Immature natural killer cell (primary cell): ENCODE measurements around the gene POC1A. TPM values are rescaled to one million over a fixed set of nuclear protein-coding genes. Genes with fewer than 3 reads are reported as not detected.
"Not testable (repeated sequence)": the region's sequence is repeated elsewhere in the genome, so short reads cannot be mapped to it uniquely, and the experiment has no call there.

Source experiments
- DNase-seq, 3 donors: peaks; one replicate each; pipeline ENCODE4 v3.0.0; 2022; ENCODE audit warnings: mixed read lengths in 1 of 3
- H3K27ac Mint-ChIP-seq, 6 donors: one replicate each; pipeline ENCODE4 v1.8.0; 2020; ENCODE audit warnings: mixed read lengths in 6 of 6, mild to moderate bottlenecking in 5 of 6, inconsistent platforms in 4 of 6, moderate library complexity in 3 of 6
- H3K27me3 Mint-ChIP-seq, 3 donors: one replicate each; pipeline ENCODE4 v1.8.0; 2020 to 2021; ENCODE audit warnings: low read depth in 3 of 3, mild to moderate bottlenecking in 3 of 3, mixed read lengths in 3 of 3, moderate library complexity in 3 of 3, inconsistent platforms in 1 of 3
- H3K36me3 Mint-ChIP-seq, 3 donors: one replicate each; pipeline ENCODE4 v1.8.0; 2020; ENCODE audit warnings: mixed read lengths in 3 of 3, inconsistent platforms in 2 of 3, mild to moderate bottlenecking in 2 of 3
- H3K4me1 Mint-ChIP-seq, 2 donors: one replicate each; pipeline ENCODE4 v1.8.0; 2020; ENCODE audit warnings: inconsistent platforms in 2 of 2, mild to moderate bottlenecking in 2 of 2, mixed read lengths in 2 of 2, moderate library complexity in 1 of 2
- H3K4me3 Mint-ChIP-seq, 5 donors: one replicate each; pipeline ENCODE4 v1.8.0; 2020; ENCODE audit warnings: mild to moderate bottlenecking in 5 of 5, mixed read lengths in 5 of 5, inconsistent platforms in 3 of 5, moderate library complexity in 3 of 5
- H3K9me3 Mint-ChIP-seq, 6 donors: one replicate each; pipeline ENCODE4 v1.8.0; 2020; ENCODE audit warnings: mild to moderate bottlenecking in 6 of 6, mixed read lengths in 6 of 6, inconsistent platforms in 4 of 6, moderate library complexity in 3 of 6
- polyA plus RNA-seq, 3 donors: library from polyadenylated mRNA; unstranded; fragments of 300-500 nt; fragmentation: Illumina TruSeq; gene quantifications; one replicate each; pipeline ENCODE4 v1.2.3, GENCODE V29; 2021

Gene POC1A
- polyA plus RNA-seq, 3 donors from 2014 or later = 2.9 to 4.0 TPM; not detected in 1

GRCh38 chr3:52050571-52050970 lies 103.7 kb downstream of the POC1A start:
- H3K4me1 Mint-ChIP-seq = peaks cover 57 to 59% of the 10 kb centered on the region in 2 donors
- H3K27me3 Mint-ChIP-seq = peaks cover 2 to 9% (median 5%) of the 10 kb centered on the region in 3 donors
- H3K4me3 Mint-ChIP-seq = peak overlapping the region in 4 of 5 donors; percentile 38 to 90 (median 48)
- DNase-seq = no peak
- H3K9me3 Mint-ChIP-seq = no peaks in the 10 kb centered on the region
- H3K27ac Mint-ChIP-seq = peak overlapping the region; percentile 67 to 96 (median 95)
- H3K36me3 Mint-ChIP-seq = peaks cover 0 to 8% (median 0%) of the 10 kb centered on the region in 3 donors

GRCh38 chr3:52049503-52049902 lies 104.7 kb downstream of the POC1A start:
- peak overlapping the region in 5 of 6 donors; percentile 68 to 80 (median 79) for H3K27ac Mint-ChIP-seq
- H3K36me3 Mint-ChIP-seq = peaks cover 0 to 8% (median 0%) of the 10 kb centered on the region in 3 donors
- H3K4me1 Mint-ChIP-seq = peaks cover 52 to 56% of the 10 kb centered on the region in 2 donors
- no peaks in the 10 kb centered on the region for H3K9me3 Mint-ChIP-seq
- DNase-seq = no peak
- H3K27me3 Mint-ChIP-seq = peaks cover 2 to 9% (median 5%) of the 10 kb centered on the region in 3 donors
- H3K4me3 Mint-ChIP-seq = peak overlapping the region in 1 of 5 donors; percentile 42

GRCh38 chr3:52047295-52047960 lies 106.8 kb downstream of the POC1A start:
- no peak overlapping the region for H3K4me3 Mint-ChIP-seq
- DNase-seq = no peak
- peaks cover 0 to 4% (median 0%) of the 10 kb centered on the region in 3 donors for H3K36me3 Mint-ChIP-seq
- peaks cover 2 to 5% (median 2%) of the 10 kb centered on the region in 3 donors for H3K27me3 Mint-ChIP-seq
- peak overlapping the region in 1 of 6 donors; percentile 23 for H3K27ac Mint-ChIP-seq
- no peaks in the 10 kb centered on the region for H3K9me3 Mint-ChIP-seq
- H3K4me1 Mint-ChIP-seq = peaks cover 32 to 35% of the 10 kb centered on the region in 2 donors

- H3K9me3 Mint-ChIP-seq = no peaks in the 10 kb centered on the region
- H3K4me1 Mint-ChIP-seq = peaks cover 26 to 29% of the 10 kb centered on the region in 2 donors
- H3K36me3 Mint-ChIP-seq = peaks cover 0 to 4% (median 0%) of the 10 kb centered on the region in 3 donors
- DNase-seq = no peak
- no peak overlapping the region for H3K4me3 Mint-ChIP-seq
- H3K27ac Mint-ChIP-seq = peak overlapping the region in 5 of 6 donors; percentile 23 to 46 (median 35)
- H3K27me3 Mint-ChIP-seq = peaks cover 2 to 5% (median 4%) of the 10 kb centered on the region in 3 donors
Measured at GRCh38 chr3:52046902-52047239, 107.4 kb downstream of the POC1A start.

GRCh38 chr3:52046186-52046901 lies 107.9 kb downstream of the POC1A start:
- Mint-ChIP-seq H3K4me3 (no peak overlapping the region), H3K4me1 (peaks cover 21 to 24% of the 10 kb centered on the region in 2 donors), H3K9me3 (no peaks in the 10 kb centered on the region), H3K27ac (peak overlapping the region in 5 of 6 donors; percentile 23 to 46 (median 35)), H3K27me3 (peaks cover 2 to 6% (median 4%) of the 10 kb centered on the region in 3 donors), H3K36me3 (peaks cover 0 to 4% (median 0%) of the 10 kb centered on the region in 3 donors)
- DNase-seq = no peak

- H3K27me3 Mint-ChIP-seq = peaks cover 2 to 6% (median 4%) of the 10 kb centered on the region in 3 donors
- H3K36me3 Mint-ChIP-seq = peaks cover 0 to 2% (median 0%) of the 10 kb centered on the region in 3 donors
- no peak for DNase-seq
- H3K9me3 Mint-ChIP-seq = no peaks in the 10 kb centered on the region
- H3K4me1 Mint-ChIP-seq = peaks cover 8 to 11% of the 10 kb centered on the region in 2 donors
- H3K4me3 Mint-ChIP-seq = no peak overlapping the region
- peak overlapping the region in 4 of 6 donors; percentile 45 to 85 (median 56) for H3K27ac Mint-ChIP-seq
Measured at GRCh38 chr3:52044869-52045619, 109.2 kb downstream of the POC1A start.

- H3K4me3 Mint-ChIP-seq = no peak overlapping the region
- peaks cover 2 to 4% (median 2%) of the 10 kb centered on the region in 3 donors for H3K27me3 Mint-ChIP-seq
- no peaks in the 10 kb centered on the region for H3K36me3 Mint-ChIP-seq
- no peaks in the 10 kb centered on the region for H3K9me3 Mint-ChIP-seq
- no peak for DNase-seq
- H3K27ac Mint-ChIP-seq = no peak overlapping the region
- peaks cover 0 to under 1% of the 10 kb centered on the region in 2 donors for H3K4me1 Mint-ChIP-seq
Measured at GRCh38 chr3:52043750-52044149, 110.5 kb downstream of the POC1A start.

GRCh38 chr3:52043039-52043438 lies 111.2 kb downstream of the POC1A start:
- not testable (repeated sequence) for H3K4me3 Mint-ChIP-seq, H3K9me3 Mint-ChIP-seq, H3K36me3 Mint-ChIP-seq, H3K27me3 Mint-ChIP-seq, H3K4me1 Mint-ChIP-seq, DNase-seq
- H3K27ac Mint-ChIP-seq = peak overlapping the region in 1 of 6 donors; percentile 79

GRCh38 chr3:52041118-52041731 lies 113.0 kb downstream of the POC1A start:
- Mint-ChIP-seq H3K27ac (no peak overlapping the region), H3K4me3 (no peak overlapping the region), H3K36me3 (no peaks in the 10 kb centered on the region), H3K27me3 (peaks cover 1 to 2% (median 2%) of the 10 kb centered on the region in 3 donors), H3K9me3 (no peaks in the 10 kb centered on the region), H3K4me1 (no peaks in the 10 kb centered on the region)
- no peak for DNase-seq

- Mint-ChIP-seq H3K27ac (no peak overlapping the region), H3K9me3 (no peaks in the 10 kb centered on the region), H3K36me3 (no peaks in the 10 kb centered on the region), H3K4me1 (no peaks in the 10 kb centered on the region), H3K27me3 (peaks cover 1 to 2% (median 2%) of the 10 kb centered on the region in 3 donors), H3K4me3 (no peak overlapping the region)
- no peak for DNase-seq
Measured at GRCh38 chr3:52040600-52040999, 113.6 kb downstream of the POC1A start.

- no peaks in the 10 kb centered on the region for H3K4me1 Mint-ChIP-seq
- no peak overlapping the region for H3K27ac Mint-ChIP-seq
- peaks cover 1 to 2% (median 2%) of the 10 kb centered on the region in 3 donors for H3K27me3 Mint-ChIP-seq
- no peaks in the 10 kb centered on the region for H3K36me3 Mint-ChIP-seq
- no peak overlapping the region for H3K4me3 Mint-ChIP-seq
- no peak for DNase-seq
- H3K9me3 Mint-ChIP-seq = no peaks in the 10 kb centered on the region
Measured at GRCh38 chr3:52039846-52040245, 114.4 kb downstream of the POC1A start.

GRCh38 chr3:52039426-52039825 lies 114.8 kb downstream of the POC1A start:
- DNase-seq = no peak
- peak overlapping the region in 1 of 6 donors; percentile 49 for H3K27ac Mint-ChIP-seq
- H3K4me3 Mint-ChIP-seq = no peak overlapping the region
- H3K36me3 Mint-ChIP-seq = no peaks in the 10 kb centered on the region
- H3K9me3 Mint-ChIP-seq = no peaks in the 10 kb centered on the region
- peaks cover 2 to 3% (median 2%) of the 10 kb centered on the region in 3 donors for H3K27me3 Mint-ChIP-seq
- no peaks in the 10 kb centered on the region for H3K4me1 Mint-ChIP-seq

- Mint-ChIP-seq H3K36me3 (no peaks in the 10 kb centered on the region), H3K4me1 (no peaks in the 10 kb centered on the region), H3K9me3 (no peaks in the 10 kb centered on the region), H3K27me3 (peaks cover 0 to 3% (median 2%) of the 10 kb centered on the region in 3 donors), H3K4me3 (no peak overlapping the region), H3K27ac (no peak overlapping the region)
- no peak for DNase-seq
Measured at GRCh38 chr3:52038227-52038626, 116.0 kb downstream of the POC1A start.
